Right kidney (tissue), 1 donor: Measurements from ENCODE around the gene AAMP.

Experiments used
- DNase-seq: peaks from one replicate; pipeline ENCODE4 v3.0.0-alpha.2; 2016

The AAMP gene

DNA sequence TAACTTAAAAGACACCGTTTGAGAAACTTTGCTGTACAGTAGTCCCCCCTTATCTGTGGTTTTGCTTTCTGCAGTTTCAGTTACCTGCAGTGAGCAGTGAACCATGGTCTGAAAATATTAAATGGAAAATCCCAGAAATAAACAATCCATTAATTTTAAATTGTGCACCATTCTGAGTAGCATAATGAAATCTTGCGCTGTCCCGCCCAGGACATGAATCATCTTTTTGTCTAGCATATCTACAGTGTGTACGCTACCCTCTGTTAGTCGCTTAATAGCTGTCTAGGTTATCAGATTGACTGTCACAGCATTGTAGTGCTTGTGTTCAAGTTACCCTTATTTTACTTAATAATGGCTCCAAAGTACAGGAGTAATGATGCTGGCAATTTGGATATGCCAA is 46.9 kb downstream of the AAMP start:
- DNase-seq: no peak

DNA sequence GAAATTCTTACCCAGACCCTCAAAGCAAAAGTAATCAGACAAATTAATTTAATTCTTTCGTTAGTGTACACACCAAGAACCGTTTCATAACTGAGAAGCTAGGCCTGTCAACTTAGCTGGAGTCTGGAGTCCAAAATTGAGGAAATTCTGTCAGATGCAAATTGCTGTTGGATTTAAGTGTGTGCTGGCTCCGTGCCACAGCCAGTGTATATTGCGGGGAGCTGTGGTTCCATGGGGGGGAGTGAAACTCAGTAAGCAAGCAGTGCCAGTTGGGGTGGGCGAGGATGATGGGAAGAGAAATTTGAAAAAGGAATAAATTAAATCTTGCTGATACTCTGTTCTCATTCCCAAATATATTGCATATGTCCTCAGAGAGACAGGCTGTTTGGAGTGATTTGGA is 48.9 kb downstream of the AAMP start:
- DNase-seq: no peak

DNA sequence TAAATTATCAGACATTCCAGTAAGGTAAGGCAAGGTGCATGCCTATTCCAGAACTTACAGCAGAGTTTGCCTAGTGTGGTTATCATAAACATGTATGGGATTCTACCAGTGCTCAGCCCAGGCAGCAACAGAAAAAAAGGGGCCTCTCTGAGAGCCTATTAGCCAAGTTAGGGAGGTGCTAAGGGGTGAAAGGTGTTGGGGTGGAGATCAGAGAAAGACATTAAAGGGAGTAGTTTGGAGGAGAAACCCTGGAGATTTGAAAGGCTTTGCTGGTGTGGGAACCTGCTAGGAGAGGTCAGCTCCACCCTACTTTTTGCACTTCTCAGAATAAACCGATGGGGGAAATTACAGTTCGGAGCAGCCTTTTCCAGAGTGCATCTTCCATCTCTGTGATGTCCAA is 50.0 kb downstream of the AAMP start:
- no peak for DNase-seq

DNA sequence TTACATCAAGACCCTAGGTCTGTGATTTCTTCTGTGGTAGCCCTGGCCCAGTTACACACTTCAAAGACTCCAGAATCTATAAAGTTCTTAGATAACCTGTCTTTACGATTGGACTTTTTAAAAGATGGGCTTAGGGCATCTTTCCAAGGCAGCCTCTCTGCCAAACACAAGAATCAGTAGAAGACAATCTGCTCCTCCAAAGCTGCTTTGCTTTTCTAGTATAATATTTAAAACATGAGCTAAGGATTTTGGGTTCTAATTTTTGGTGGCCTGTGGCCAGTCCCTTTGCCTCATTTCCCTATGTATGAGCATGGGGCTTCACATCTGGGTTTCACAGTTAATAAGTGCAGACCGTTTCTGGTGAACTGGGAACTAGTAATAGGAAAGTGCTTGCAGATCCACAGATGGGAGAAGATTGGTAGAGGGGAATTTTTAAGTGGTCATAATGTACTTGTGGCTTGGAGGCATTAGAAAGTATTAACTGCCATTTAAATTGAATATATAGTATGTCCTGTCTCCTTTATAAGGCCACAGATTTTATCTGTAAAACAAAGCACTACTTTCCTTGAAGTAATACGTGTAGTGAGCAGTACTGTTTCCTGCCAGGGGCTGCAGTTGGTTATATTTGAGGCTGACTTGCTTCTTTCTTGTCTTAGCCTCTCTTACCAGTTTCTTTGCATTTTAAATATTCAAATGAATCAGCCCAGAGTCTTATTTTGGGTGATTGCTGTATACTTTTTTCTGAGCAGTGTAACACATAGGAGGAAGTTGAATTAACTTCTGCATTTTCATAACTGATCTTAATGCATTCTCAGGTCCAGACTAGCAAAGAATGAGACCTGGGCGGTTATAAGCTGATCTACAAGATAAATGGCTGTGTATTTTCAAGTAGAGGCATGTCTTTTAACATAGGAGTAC is 51.4 kb downstream of the AAMP start:
- DNase-seq: no peak

DNA sequence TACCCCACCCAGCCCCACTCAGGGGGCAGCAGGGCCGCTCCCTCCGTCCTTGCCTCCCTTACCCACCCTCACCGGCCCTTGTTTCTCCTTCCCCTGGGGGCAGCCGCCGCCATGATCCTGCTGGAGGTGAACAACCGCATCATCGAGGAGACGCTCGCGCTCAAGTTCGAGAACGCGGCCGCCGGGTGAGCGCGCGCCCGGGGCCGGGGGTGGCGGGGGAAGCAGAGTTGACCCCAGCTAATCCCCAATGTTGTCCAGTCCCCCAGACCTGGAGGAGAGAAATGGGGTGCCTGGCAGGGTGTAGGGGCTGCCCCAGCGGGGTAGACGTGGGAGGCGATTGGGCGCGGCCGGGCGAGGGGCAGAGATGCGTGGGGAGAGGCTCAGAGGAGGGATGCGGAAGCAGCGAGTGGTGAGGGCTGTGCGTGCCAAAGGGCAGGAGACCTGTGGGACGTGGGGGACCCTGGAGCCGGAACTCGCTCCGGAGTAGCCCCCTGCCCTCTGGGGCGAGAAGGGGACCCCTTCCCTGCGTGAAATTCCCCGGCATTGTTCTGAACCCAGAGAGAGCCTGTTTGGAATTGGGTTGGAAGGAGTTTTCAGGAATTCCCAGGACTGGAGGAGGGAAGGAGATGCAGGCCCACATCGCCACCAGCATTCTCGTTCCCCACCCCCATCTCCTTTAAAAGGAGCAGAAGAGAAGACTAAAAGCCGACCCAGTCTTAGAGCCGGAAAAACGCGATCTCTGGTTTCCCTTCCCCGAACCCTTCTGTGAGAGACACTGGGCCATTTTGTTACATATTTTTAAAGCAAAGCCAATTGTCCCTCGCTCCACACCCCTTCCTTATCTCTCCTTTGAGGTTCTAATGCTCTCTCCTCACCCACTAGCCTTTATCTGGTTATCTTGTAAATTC is 52.3 kb downstream of the AAMP start:
- peak; percentile 75 for DNase-seq

DNA sequence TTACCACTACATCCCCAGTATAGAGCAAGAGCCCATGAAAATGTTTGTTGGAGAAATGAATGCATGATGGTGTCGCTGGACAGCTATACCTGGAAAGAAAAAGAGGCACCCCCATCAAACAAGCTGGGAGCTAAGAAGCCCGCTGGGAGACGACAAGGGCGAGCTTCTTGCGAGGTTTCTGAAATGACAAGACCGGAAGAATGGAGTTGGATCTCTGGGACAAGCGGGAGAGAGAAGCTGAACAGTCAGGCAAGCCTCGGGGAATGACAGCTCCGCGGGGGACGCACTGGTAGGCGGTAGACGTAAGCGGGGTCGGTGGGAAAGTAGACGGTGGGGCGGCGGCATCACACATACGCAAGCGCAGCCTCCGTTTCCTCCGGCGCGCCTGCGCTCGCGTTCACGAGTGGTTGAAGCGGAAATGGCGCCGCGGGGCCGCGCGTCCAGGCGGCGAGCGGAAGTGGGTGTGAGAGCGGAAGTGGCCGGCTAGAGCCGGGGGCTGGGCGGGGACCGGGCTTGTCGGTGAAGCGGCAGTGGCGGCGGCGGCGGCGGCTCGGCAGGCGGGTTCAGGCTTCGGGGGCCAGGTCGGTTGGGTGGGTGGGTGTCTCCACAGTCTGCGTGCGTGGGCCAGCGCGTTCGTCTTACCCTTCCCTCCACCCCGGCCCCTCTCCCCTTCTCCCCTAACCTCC is 53.1 kb downstream of the AAMP start, which contains the start of gene ARPC2:
TSS of gene ARPC2 (plus strand) at position 516 of the 686 bp plus-strand sequence. CDS start 282 bp downstream, outside the sequence.
- peak; percentile 91 for DNase-seq

- DNase-seq: no peak
Observed at GRCh38 chr2:218216336-218216673, 53.6 kb downstream of the AAMP start.
